GM19452 (cell line): ENCODE measurements around the gene PIP4P1.
"Not testable (repeated sequence)": the region's sequence is repeated elsewhere in the genome, so short reads cannot be mapped to it uniquely, and the experiment has no call there.

Experiments
- ATAC-seq: cut with Tn5 transposase; IDR thresholded peaks from one replicate; pipeline ENCODE4 v1.9.1; 2021; ENCODE audit not compliant: unreplicated experiment

The PIP4P1 gene

DNA sequence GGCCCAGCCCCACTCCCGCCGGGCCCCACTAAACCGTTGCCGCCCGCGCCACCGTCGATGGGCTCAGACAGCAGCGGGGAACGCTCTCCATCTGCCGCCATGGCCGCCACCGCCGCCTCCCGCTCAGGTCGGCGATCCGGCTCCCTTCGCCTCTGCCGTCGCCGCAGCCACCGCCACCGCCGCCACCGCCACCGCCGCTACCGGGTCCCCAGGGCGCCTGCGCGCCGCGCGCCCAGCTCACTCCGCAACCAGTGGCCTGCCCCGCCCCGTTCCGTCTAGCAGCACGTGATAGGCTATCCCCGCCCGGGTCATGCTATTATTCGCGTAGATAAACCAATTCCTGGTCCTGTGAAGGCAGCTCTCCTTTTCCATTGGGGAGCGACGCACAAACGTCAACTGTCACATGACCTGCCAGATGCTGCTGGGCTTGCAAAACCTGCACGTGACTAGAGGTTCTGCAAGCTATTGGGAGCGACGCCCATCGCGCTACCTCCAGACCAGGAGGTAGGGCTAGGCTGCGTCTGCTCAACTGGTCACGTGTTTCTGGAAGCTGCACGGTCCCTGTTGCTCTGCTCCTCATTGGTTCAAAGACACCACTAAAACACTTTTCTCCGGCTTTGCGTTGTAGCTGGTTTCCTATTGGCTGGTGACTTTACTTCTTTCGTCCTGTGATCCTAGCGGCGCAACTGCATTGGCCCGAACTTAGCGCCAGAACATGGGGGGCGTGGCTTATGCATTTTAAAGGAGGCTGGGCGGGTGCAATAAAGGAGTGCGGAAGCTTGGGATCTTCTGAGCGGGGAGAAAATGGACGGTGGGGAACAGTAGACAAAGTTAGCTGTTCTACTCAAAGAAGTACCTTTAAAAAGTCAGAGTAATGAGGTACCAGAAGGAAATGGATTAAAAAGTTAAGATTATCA lies at the start of gene PIP4P1:
Gene PIP4P1 (minus strand): TSS at position 210 of the 917 bp plus-strand sequence. CDS start 109 bp downstream, at position 101.
- peak; percentile 95 for ATAC-seq

DNA sequence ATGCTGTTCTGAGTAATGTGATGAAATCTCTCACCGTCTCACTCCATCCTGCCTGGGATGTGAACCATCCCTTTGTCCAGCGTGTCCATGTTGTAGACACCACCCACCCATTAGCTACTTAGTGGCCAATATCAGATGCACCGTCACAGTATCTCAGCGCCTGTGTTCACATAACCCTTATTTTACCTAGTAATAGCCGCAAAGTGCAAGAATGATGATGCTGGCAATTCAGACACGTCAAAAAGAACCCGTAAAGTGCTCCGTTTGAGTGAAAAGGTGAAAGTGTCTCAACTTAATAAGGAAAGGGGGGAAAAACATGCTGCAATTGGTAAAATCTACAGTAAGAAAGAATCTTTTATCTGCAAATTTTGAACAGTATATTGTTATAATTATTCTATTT lies 47.1 kb upstream of the PIP4P1 start:
- ATAC-seq, result no peak

DNA sequence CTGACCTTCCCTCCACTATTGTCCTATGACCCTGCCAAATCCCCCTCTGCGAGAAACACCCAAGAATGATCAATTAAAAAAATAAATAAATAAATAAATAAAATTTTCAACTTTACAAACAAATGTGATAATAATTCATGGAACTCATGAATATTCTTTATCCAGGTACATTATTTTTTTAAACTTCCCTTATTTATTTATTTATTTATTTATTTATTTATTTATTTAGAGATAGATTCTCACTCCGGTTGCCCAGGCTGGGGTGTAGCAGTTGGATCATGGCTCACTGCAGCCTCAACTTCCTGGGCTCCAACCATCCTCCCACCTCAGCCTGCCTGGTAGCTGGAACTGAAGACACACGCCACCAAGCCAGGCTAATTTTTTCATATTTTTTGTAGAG lies 46.3 kb upstream of the PIP4P1 start:
- not testable (repeated sequence) for ATAC-seq

DNA sequence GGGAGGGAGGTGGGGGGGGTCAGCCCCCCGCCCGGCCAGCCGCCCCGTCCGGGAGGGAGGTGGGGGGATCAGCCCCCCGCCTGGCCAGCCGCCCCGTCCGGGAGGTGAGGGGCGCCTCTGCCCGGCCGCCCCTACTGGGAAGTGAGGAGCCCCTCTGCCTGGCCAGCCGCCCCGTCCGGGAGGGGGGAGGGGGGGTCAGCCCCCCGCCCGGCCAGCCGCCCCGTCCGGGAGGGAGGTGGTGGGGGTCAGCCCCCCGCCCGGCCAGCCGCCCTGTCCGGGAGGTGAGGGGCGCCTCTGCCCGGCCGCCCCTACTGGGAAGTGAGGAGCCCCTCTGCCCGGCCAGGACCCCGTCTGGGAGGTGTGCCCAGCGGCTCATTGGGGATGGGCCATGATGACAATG lies 45.5 kb upstream of the PIP4P1 start:
- not testable (repeated sequence) for ATAC-seq

DNA sequence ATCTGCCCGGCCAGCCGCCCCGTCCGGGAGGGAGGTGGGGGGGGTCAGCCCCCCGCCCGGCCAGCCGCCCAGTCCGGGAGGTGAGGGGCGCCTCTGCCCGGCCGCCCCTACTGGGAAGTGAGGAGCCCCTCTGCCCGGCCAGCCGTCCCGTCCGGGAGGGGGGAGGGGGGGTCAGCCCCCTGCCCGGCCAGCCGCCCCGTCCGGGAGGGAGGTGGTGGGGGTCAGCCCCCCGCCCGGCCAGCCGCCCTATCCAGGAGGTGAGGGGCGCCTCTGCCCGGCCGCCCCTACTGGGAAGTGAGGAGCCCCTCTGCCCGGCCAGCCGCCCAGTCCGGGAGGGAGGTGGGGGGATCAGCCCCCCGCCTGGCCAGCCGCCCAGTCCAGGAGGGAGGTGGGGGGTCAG lies 45.0 kb upstream of the PIP4P1 start:
- ATAC-seq, result not testable (repeated sequence)

DNA sequence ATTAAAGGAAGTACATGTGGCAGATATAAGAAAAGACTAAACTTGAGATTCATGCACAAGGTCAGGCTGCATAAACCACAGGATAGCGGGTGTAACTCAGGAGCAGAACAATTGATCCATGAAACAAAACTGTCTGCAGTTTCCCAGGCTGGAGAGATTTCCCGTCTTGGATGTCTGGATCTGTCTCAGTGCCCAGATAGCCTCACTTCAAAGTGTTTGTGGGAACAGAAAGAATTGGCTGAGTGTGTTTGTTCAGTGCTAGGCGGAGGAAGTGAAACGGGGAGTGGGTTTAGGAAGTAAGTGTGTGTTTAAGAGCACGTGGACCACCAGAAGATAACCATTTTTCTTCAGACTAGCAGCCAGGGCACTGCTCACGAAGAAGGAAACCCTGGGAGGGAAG lies 42.7 kb upstream of the PIP4P1 start:
- no peak for ATAC-seq

DNA sequence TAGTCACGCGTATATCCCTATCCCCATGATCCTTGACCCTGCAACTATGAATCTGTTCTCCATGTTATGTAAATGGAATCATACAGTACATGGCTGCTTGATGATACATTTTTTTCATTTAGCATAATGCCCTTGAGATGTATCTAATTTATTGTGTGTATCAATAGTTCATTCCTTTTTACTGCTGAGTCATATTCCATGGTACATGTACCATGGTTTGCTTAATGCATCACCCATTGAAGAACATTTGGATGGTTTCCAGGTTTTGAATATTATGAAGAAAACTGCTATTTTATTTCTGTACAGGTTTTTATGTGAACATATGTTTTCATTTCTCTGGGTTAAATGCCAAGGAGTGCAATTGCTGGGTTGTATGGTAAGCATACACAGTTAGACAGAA lies 40.1 kb upstream of the PIP4P1 start:
- ATAC-seq, result no peak

DNA sequence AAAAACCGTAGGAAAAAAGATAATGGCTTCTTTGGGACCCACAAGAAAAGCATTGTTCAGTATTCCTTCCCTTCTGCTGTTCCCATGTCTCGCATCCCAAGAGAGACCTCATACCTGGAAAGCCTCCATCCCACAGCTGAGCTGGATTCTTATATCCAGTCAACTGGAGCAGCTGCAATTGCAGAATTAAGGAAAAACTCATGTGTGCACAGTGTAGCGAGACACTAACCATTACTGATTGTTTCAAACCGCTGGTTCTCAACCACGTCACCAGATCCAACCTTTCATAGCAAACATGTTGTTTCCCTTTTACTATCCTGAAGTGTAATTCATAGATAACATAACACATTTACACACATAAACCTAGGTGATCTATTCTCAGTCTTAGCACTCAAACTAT lies 38.6 kb upstream of the PIP4P1 start:
- ATAC-seq, result no peak

DNA sequence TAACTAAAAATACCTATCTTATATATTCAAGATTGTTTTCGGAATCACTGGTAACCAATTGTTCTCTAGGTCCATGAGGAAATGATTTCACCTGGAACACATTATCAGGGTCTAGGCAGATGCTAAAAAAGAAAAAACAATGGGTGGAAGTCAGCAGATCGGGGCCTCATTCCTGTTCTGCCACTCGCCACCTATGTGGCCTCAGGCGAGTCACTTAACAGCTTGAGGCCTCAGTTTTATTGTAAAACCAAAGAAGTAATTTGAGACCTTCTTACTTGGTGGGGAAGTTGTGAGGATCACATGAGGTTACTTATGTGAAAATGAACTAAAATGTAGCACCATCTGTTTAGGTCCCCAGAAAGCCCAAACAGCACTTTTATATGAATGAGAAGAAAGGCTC lies 37.9 kb upstream of the PIP4P1 start:
- ATAC-seq, result no peak

DNA sequence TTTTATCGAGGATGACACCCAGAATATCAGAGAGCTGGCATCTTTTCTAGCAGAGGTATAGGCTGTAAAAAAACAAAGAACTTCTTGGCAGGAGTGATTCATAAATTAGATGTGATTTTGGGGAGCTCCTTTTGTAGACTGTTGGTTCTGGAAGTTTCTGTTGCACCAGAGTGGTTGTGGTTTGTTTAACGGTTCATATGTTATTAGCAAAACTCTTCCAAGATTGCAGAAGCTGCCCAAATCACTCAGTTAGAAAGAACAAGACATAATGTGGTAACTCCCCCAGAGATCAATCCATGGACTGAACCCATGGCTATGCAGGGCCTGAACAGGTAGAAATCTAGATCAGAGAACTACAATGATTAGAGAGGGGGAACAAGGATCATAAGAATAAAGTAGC lies 37.4 kb upstream of the PIP4P1 start:
- ATAC-seq, result no peak

DNA sequence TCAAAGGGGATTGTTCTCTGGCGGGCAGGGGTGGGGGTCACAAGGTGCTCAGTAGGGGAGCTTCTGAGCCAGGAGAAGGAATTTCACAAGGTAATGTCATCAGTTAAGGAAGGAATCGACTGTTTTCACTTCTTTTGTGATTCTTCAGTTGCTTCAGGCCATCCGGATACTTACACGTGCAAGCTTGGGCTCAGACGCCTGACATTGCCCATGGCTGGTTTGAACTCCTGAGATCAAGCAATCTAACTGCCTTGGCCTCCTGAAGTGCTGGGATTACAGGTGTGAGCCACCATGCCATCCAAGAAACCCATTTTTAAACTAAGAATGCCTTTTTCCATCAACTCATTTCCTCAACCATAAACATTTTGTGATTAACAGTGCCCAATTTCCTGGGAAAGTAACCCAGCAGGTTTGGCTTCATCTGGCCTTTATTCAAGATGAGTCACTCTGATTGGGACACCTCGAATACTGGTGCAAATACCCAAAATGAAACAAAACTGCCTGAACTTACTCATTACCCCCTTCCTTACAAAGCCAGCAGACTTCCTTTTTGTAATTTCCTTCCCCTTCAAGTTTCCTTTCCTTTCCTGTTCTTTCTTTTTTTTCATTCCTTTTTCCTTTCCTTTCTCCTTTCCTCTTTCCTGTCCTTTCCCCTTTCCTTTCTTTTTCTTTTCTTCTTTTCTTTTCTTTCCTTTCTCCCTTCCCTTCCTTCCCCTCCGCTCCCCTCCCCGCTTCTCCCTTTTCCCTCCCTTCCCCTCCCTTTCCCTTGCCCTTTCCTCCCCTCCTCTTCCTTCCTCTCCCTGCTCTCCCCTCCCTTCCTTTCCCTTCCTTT lies 33.9 kb upstream of the PIP4P1 start:
- ATAC-seq, result no peak

DNA sequence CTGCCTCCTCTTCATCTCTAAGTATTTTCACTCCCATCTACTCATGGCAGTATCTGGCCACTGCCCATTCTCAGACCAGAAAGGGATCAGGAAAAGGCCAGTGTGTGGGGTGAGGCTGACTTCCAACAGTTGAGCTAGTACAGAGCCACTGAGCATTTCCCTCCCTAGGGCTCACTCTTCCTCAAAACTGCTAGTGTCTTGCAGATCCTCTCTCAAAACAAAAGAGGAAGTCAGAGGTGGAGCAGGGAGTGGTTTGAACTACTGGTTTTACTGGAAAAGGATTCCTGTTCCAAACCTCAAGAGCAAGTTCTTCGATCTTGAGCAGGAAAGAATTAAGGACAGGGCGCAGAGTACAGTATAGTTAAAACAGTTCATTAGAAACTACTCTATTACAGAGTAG lies 32.4 kb upstream of the PIP4P1 start:
- no peak for ATAC-seq

DNA sequence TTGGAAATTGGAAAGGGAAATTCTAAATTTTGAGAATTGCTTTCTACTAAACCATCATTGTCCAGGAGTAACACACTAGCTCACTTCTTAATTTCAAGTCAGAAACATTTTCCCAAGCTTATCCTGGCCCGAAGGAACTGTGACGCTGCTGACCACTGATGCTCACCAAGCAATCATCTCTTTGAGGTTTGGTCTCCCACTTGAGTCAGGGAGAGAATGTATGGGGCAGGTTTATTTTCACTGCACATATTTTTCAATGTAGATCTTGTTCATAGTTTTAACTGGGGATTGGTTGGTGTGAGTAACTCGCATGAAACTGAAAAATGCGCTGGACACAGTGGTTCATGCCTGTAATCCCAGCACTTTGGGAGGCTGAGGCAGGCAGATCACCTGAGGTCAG lies 31.3 kb upstream of the PIP4P1 start:
- no peak for ATAC-seq

DNA sequence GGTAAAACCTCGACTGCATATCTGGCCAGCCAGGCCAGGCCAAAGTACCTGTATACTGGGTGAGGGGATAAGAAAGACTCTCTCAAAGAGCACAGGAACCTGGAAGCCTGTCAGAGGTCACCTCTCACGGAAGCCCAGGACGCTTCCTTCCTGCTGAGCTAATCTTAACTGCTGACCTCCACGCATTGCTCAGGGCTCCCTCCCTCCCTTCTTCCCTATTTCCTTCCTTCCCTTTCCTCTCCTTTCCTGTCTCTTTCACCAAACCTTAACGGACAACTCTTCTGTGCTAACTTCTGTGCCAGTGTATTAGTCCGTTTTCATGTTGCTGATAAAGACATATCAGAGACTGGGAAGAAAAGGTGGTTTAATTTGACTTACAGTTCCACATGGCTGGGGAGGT lies 29.3 kb upstream of the PIP4P1 start:
- ATAC-seq, result no peak

DNA sequence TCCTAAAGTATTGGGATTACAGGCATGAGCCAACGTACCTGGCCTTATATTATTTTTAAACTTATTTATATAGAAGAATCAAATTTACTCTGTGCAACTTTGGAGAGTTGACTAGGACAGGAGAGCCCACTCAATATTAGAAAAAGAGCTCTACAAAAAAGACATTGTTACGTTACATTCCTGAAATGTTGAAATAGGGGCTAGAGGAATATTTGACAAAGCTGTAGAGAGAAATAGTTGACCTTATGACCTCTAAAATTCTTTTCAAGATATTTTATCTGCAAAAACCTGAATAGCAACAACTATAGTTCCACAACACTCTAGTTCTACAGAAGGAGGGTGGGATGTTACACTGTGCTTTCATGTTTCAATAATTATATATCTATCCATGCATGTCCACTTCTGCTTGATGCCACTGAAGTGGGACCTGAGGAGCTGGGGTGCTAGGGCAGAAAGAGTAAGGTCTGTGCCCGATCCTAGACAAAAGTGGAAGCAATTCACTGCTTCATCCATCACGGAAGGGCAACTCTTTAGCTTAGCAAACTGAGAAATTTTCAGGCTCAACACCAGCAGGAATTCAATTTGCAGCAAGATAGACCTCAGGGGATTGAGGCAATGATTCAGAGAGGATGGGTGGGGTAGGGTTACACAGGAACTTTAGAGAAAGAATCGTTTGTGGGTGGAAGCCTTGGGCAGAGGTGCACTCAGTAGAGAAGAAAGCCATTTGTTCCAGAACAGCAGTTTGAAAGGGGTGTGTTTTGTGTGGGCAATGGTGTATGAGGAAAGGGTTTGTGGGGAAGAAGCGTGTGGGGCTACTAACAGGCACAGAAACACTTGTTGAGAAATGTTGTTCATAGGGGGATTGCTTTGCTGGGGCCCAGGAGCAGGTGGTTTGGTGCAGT lies 28.1 kb upstream of the PIP4P1 start:
- no peak for ATAC-seq

DNA sequence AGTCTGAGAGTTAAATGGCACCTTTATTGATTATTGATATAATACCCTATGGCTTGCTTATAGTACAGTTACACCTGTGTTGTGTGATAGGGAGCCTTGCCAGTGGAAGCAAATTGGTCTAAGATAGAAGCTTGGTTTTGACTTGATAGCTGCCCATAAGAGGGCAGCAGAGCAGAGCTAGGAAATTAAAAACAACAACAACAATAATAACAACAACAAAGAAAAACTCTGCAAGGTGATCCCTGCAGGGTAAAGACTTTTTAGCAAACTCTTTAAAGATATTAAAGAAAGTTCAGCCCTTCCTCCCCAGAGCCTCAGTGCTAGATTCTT lies 26.1 kb upstream of the PIP4P1 start:
- ATAC-seq, result no peak

DNA sequence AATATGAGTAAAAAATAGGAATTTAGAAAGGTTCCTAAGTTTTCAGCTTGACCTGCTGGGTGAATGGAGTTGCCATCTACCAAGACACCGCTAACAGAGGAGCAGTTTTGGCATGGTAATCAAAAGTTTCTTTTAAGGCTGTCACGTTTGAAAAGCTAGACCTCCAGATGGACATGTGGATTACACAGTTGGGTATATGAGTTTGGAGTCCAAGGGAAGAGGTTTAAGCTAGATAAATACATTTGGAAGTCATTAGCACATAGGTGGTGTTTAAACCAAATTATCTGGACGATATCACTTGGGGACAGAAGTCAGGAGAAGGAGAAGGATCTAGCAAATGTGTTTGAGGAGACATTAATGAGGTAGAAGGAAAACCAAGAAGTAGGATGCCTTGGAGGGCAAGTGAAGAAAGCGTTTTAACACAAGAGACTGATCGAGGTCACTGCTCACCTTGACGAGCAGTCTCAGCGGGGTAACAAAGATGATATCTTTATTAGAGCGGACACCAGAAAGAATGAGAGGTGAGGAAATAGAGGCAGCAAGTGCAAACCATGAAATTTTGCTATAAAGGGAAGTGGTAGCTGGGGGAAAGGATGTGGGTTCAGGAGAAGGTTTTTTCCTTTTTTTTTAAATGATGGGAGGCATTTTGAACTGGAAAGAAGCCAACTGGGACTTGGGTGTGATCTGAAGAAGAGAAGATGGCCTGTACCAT lies 25.6 kb upstream of the PIP4P1 start:
- ATAC-seq, result no peak

DNA sequence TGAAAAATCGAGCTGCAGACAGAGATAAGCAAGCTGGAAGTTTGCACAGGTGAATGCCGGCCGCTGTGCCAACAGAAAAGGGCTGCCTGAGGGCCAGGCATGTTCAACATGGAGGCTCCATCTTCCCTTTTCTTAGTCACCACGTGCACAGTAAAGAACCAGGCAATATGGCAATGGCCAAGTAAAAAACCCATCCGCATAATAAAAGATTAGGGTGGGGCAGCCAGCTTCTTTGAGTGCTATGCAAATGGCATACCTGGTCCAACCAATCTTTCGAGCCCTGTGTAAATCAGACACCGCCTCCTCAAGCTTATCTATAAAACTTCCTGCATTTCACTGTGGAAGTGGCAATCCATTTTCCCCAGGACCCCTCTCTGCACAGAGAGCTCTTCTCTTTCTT lies 24.7 kb upstream of the PIP4P1 start:
- no peak for ATAC-seq

DNA sequence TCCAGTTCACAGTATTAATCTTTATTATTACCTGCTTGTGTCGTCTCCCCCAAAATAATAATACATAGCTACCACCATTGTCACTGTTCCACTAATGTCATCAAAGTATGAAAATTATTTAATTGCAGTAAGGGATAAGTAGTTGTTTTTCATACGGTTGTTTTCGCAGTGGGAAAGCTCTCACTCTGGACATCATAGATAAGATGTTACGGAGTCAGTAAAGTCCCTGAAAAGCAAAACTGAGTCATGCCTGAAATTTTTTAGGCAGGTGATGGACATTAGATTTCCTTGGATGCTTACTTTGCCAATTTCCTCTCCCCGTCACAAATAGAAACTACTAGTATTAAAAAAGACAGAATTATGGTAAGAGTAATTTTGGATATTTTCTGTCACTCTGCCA lies 21.1 kb upstream of the PIP4P1 start:
- no peak for ATAC-seq

DNA sequence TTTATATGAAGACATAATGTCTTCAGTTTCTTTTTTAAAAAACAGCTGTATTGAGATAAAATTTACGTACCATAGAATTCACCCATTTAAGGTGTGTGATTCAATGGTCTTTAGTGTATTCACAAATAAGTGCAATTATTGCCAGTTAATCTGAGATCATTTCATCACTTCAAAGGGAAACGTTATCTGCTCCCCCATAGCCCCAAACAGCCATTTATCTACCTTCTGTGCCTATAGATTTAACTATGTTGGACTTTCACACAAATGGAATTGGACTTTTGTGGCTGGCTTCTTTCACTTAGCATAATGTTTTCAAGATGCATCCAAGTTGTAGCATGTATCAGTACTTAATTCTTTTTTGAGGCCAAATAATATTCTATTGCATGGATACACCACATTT lies 17.7 kb upstream of the PIP4P1 start:
- no peak for ATAC-seq
